ENCODE results near the gene BCL2.

BCL2 gene

GRCh38 chr18:63135101-63135500 is 184.5 kb downstream of the BCL2 start:
- no peak for DNase-seq

- DNase-seq: no peak
Observed at GRCh38 chr18:63132819-63133200, 186.8 kb downstream of the BCL2 start.

GRCh38 chr18:63131959-63132818 is 187.4 kb downstream of the BCL2 start:
- no peak for DNase-seq

- DNase-seq: peak; percentile 27
Observed at GRCh38 chr18:63131106-63131958, 188.2 kb downstream of the BCL2 start.

- no peak for DNase-seq
Observed at GRCh38 chr18:63130176-63130575, 189.4 kb downstream of the BCL2 start.

GRCh38 chr18:63128237-63128974 is 191.2 kb downstream of the BCL2 start:
- DNase-seq: no peak

- no peak for DNase-seq
Observed at GRCh38 chr18:63126134-63127069, 193.2 kb downstream of the BCL2 start.

- DNase-seq: no peak
Observed at GRCh38 chr18:63120620-63121019, 198.9 kb downstream of the BCL2 start.

- peak; percentile 10 for DNase-seq
Observed at GRCh38 chr18:63119647-63120046, 199.9 kb downstream of the BCL2 start.

- DNase-seq: no peak
Observed at GRCh38 chr18:63113899-63114565, 205.5 kb downstream of the BCL2 start.

- DNase-seq: no peak
Observed at GRCh38 chr18:63112706-63113105, 206.9 kb downstream of the BCL2 start.

- no peak for DNase-seq
Observed at GRCh38 chr18:63111671-63112402, 207.7 kb downstream of the BCL2 start.

GRCh38 chr18:63109802-63110201 is 209.8 kb downstream of the BCL2 start:
- DNase-seq: no peak

- DNase-seq: no peak
Observed at GRCh38 chr18:63109022-63109421, 210.5 kb downstream of the BCL2 start.

- no peak for DNase-seq
Observed at GRCh38 chr18:63107931-63108330, 211.6 kb downstream of the BCL2 start.

- no peak for DNase-seq
Observed at GRCh38 chr18:63107171-63107845, 212.3 kb downstream of the BCL2 start.

GRCh38 chr18:63106727-63107126 is 212.8 kb downstream of the BCL2 start:
- DNase-seq: no peak

- no peak for DNase-seq
Observed at GRCh38 chr18:63105636-63106316, 213.8 kb downstream of the BCL2 start.

- no peak for DNase-seq
Observed at GRCh38 chr18:63104868-63105267, 214.7 kb downstream of the BCL2 start.

Data from kidney glomerular epithelial cell (primary cell).